GM12891 (cell line): ENCODE data around the gene SVIP.

Experiments used
- POLR2A ChIP-seq: IDR thresholded peaks from 2 replicates; pipeline ENCODE4 v1.6.1; 2011; ENCODE audit warnings: low read depth, low read length, control low read depth
- POLR2AphosphoS5 ChIP-seq: IDR thresholded peaks from 2 replicates; pipeline ENCODE4 v1.6.1; 2011; ENCODE audit warnings: low read depth, low read length, control low read depth
- SPI1 ChIP-seq: IDR thresholded peaks from 2 replicates; pipeline ENCODE4 v1.6.1; 2011; ENCODE audit warnings: low read depth, low read length, control low read depth
- TAF1 ChIP-seq: IDR thresholded peaks from 2 replicates; pipeline ENCODE4 v1.6.1; 2011; ENCODE audit warnings: low read depth, low read length, control low read depth

GRCh38 chr11:22778642-22779041, 51.0 kb downstream of the SVIP start:
- TF ChIP-seq POLR2A (no peak), TAF1 (no peak), POLR2AphosphoS5 (no peak), SPI1 (no peak)
